MCF 10A (cell line): Measurements from ENCODE around the gene AUTS2. TPM values are rescaled to one million over a fixed set of nuclear protein-coding genes. Genes with fewer than 3 reads are reported as not detected.

Experiments
- BruUV-seq: library from RNA; stranded (reverse); fragments of 400-500 nt; replicated peaks from 2 replicates; lab custom pipeline; 2021; lab: Mats Ljungman, UMichigan
- CTCF ChIA-PET: fragments of 300-600 bp; sonication (Branson Sonifier 250); formaldehyde crosslinking; extraction: SDS; loops from one replicate; lab custom pipeline; 2021; ENCODE audit warnings: antibody characterized with exemption, inconsistent platforms; lab: Yijun Ruan, JAX
- POLR2A ChIA-PET: fragments of 300-600, 350-650 bp; sonication (Branson Sonifier 250); formaldehyde crosslinking; extraction: SDS; loops from one replicate; lab custom pipeline; 2020; ENCODE audit warnings: antibody characterized with exemption, inconsistent platforms; lab: Yijun Ruan, JAX
- DNase-seq: peaks from one replicate; pipeline ENCODE4 v3.0.0-alpha.2; 2018; ENCODE audit not compliant: unreplicated experiment
- H3K27ac Mint-ChIP-seq: one replicate; pipeline ENCODE4 v1.8.0; 2022; ENCODE audit warnings: mild to moderate bottlenecking, low read depth, mixed read lengths; ENCODE audit not compliant: unreplicated experiment
- H3K27me3 Mint-ChIP-seq: one replicate; pipeline ENCODE4 v1.8.0; 2022; ENCODE audit warnings: mixed read lengths; ENCODE audit not compliant: insufficient read depth, unreplicated experiment
- H3K36me3 Mint-ChIP-seq: one replicate; pipeline ENCODE4 v1.8.0; 2022; ENCODE audit warnings: mild to moderate bottlenecking, moderate library complexity, mixed read lengths; ENCODE audit not compliant: insufficient read depth, unreplicated experiment
- H3K4me1 Mint-ChIP-seq: one replicate; pipeline ENCODE4 v1.8.0; 2022; ENCODE audit warnings: mixed read lengths; ENCODE audit not compliant: insufficient read depth, unreplicated experiment
- H3K4me3 Mint-ChIP-seq: one replicate; pipeline ENCODE4 v1.8.0; 2022; ENCODE audit warnings: mild to moderate bottlenecking, moderate library complexity, mixed read lengths; ENCODE audit not compliant: unreplicated experiment
- H3K9me3 Mint-ChIP-seq: one replicate; pipeline ENCODE4 v1.8.0; 2022; ENCODE audit warnings: mixed read lengths; ENCODE audit not compliant: unreplicated experiment
- intact Hi-C: fragments of 100-400 bp; cut with micrococcal nuclease; formaldehyde crosslinking; loops from 2 replicates; pipeline ENCODE4 v1.14.1; 2022
- total RNA-seq: library from RNA; stranded (reverse); gene quantifications from 2 replicates; pipeline ENCODE4 v1.2.3, GENCODE V29; 2022
- TF ChIP-seq, protein P1 (sequence below): fragments of 200-600 bp; IDR thresholded peaks from one replicate; pipeline ENCODE4 v1.8.0; 2022; ENCODE audit warnings: antibody characterized with exemption, mild to moderate bottlenecking; ENCODE audit not compliant: unreplicated experiment

Gene AUTS2
- total RNA-seq, 1 experiment from 2014 or later, result 1.3 TPM

- H3K27ac Mint-ChIP-seq, result no peak overlapping the region
- ChIA-PET POLR2A (no interaction called here), CTCF (interaction anchor here (0.6 kb wide), 1 partner anchor 50 kb away, joined by 3 read pairs; no protein-coding TSS in a partner anchor)
- H3K27me3 Mint-ChIP-seq, result no peaks in the 10 kb centered on the region
- peaks cover 6% of the 10 kb centered on the region for H3K36me3 Mint-ChIP-seq
- peaks cover 11% of the 10 kb centered on the region for H3K4me1 Mint-ChIP-seq
- TF ChIP-seq, protein P1, sequence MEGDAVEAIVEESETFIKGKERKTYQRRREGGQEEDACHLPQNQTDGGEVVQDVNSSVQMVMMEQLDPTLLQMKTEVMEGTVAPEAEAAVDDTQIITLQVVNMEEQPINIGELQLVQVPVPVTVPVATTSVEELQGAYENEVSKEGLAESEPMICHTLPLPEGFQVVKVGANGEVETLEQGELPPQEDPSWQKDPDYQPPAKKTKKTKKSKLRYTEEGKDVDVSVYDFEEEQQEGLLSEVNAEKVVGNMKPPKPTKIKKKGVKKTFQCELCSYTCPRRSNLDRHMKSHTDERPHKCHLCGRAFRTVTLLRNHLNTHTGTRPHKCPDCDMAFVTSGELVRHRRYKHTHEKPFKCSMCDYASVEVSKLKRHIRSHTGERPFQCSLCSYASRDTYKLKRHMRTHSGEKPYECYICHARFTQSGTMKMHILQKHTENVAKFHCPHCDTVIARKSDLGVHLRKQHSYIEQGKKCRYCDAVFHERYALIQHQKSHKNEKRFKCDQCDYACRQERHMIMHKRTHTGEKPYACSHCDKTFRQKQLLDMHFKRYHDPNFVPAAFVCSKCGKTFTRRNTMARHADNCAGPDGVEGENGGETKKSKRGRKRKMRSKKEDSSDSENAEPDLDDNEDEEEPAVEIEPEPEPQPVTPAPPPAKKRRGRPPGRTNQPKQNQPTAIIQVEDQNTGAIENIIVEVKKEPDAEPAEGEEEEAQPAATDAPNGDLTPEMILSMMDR, result no peak
- intact Hi-C loops, result loop anchor here (5.0 kb wide), 1 partner anchor 96 kb away; no protein-coding TSS in a partner anchor
- BruUV-seq, result no TSS peak
- no peak overlapping the region for H3K4me3 Mint-ChIP-seq
- peaks cover 12% of the 10 kb centered on the region for H3K9me3 Mint-ChIP-seq
- no peak for DNase-seq
Measured at GRCh38 chr7:70596598-70596913, 998.3 kb downstream of the AUTS2 start.

- intact Hi-C loops, result loop anchor here (5.0 kb wide), 1 partner anchor 95 kb away; no protein-coding TSS in a partner anchor
- Mint-ChIP-seq H3K4me3 (no peak overlapping the region), H3K4me1 (peaks cover 11% of the 10 kb centered on the region), H3K9me3 (peaks cover 15% of the 10 kb centered on the region), H3K27me3 (no peaks in the 10 kb centered on the region), H3K36me3 (peaks cover 6% of the 10 kb centered on the region), H3K27ac (no peak overlapping the region)
- CTCF ChIA-PET, result interaction anchor here (0.5 to 1.1 kb wide), 2 partner anchors 281 to 812 kb away, joined by 3 read pairs; no protein-coding TSS in a partner anchor
- POLR2A ChIA-PET, result no interaction called here
- TF ChIP-seq, protein P1, result no peak
- no peak for DNase-seq
- no TSS peak for BruUV-seq
Measured at GRCh38 chr7:70597066-70597465, 998.8 kb downstream of the AUTS2 start.

- Mint-ChIP-seq H3K4me1 (peaks cover 11% of the 10 kb centered on the region), H3K27ac (no peak overlapping the region), H3K9me3 (peaks cover 15% of the 10 kb centered on the region), H3K4me3 (no peak overlapping the region), H3K27me3 (no peaks in the 10 kb centered on the region), H3K36me3 (peaks cover 6% of the 10 kb centered on the region)
- DNase-seq, result peak; percentile 81
- intact Hi-C loops, result loop anchor here (5.0 kb wide), 1 partner anchor 93 kb away; no protein-coding TSS in a partner anchor
- POLR2A ChIA-PET, result no interaction called here
- TF ChIP-seq, protein P1, result no peak
- CTCF ChIA-PET, result no interaction called here
- BruUV-seq, result no TSS peak
Measured at GRCh38 chr7:70598976-70599375, 1000.7 kb downstream of the AUTS2 start.

DNA sequence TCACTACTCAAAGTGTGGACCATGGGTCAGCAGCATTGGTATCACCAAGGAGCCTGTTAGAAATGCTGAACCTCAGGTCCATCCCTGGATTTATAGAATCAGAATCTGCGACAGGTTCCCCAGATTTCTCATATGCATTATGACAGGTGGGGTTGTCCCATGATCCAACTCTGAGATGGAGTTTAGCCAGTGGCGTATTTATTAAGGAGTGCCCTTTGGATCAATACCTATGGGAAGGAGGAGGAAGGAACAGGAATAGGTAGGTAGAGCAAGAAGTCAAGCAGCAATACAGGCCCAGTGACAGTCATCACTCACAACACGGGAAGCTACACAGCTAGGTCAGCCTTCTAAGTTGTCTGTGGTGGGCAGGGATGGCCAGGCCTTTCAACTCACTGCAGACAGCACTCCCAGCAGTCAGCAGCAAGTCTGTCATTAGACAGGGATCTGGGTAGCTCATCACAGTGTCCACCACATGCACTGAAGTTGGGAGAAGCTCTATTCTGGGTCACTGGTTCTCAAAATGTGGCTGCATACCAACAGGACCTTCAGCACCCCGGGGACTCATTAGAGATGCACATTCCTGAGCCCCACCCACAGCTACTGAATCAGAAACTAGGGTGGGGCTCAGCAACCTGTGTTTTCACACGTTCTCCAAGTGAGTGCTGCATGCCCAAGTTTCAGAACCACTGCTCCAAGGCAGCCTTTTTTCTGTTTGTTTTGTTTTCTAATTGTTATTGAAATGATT, 1001.3 kb downstream of the AUTS2 start:
- no TSS peak for BruUV-seq
- H3K27ac Mint-ChIP-seq, result no peak overlapping the region
- peak; percentile 25 for DNase-seq
- ChIA-PET CTCF (no interaction called here), POLR2A (no interaction called here)
- peaks cover 11% of the 10 kb centered on the region for H3K4me1 Mint-ChIP-seq
- H3K4me3 Mint-ChIP-seq, result no peak overlapping the region
- no peaks in the 10 kb centered on the region for H3K27me3 Mint-ChIP-seq
- TF ChIP-seq, protein P1, result no peak
- H3K9me3 Mint-ChIP-seq, result peaks cover 15% of the 10 kb centered on the region
- intact Hi-C loops, result loop anchor here (5.0 kb wide), 1 partner anchor 93 kb away; no protein-coding TSS in a partner anchor
- H3K36me3 Mint-ChIP-seq, result peaks cover 6% of the 10 kb centered on the region
